Loucy (cell line): Measurements from ENCODE around the gene PYROXD2.

Experiments
- CTCF ChIP-seq: fragments of 200-600 bp; sonication (generic); conservative IDR thresholded peaks from 2 replicates; pipeline ENCODE4 v1.5.1; 2014; ENCODE audit warnings: mild to moderate bottlenecking, antibody characterized with exemption, low read length
- EZH2phosphoT487 ChIP-seq: fragments of 200-600 bp; IDR thresholded peaks from 2 replicates; pipeline ENCODE4 v1.6.1; 2018; ENCODE audit warnings: antibody characterized with exemption, mild to moderate bottlenecking, moderate library complexity, borderline replicate concordance

GRCh38 chr10:98463016-98463415 lies 48.0 kb upstream of the PYROXD2 start:
- TF ChIP-seq CTCF = no peak
- TF ChIP-seq EZH2phosphoT487 = no peak
